D721Med (cell line): Measurements from ENCODE around the gene THBS4.

ENCODE experiments used
- DNase-seq: peaks from one replicate; pipeline ENCODE4 v3.0.0; 2011; ENCODE audit warnings: low spot score; ENCODE audit not compliant: insufficient read length
- FAIRE-seq: peaks from 2 replicates; lab custom pipeline; 2011; peaks lifted over from hg19 to GRCh38; lab: Jason Lieb, UNC
- TF ChIP-seq, protein P1 (sequence below): IDR thresholded peaks from 2 replicates; pipeline ENCODE4 v1.5.1; 2012; ENCODE audit warnings: mild to moderate bottlenecking, control low read depth; ENCODE audit not compliant: insufficient read depth; ENCODE audit errors: missing control alignments

The THBS4 gene

DNA sequence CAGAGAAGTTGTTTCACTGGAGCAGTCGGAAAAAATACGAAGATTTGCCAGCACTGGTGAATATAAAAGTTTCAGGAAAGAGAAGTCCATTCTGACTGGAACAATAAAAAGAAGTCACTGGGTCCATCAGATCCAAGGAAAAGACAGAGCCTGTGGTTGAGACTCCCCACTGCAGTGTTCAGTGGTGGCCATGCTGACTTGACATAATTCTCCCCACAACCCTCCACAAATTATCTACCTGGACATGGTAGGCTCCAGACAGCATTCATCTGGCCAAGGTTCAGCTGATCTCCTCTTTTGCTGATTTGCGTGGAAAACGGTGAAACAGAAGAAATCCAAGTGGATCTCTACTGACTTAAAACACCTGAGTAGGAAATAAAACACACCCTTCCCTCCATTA is 8.0 kb downstream of the THBS4 start:
- TF ChIP-seq, protein P1, sequence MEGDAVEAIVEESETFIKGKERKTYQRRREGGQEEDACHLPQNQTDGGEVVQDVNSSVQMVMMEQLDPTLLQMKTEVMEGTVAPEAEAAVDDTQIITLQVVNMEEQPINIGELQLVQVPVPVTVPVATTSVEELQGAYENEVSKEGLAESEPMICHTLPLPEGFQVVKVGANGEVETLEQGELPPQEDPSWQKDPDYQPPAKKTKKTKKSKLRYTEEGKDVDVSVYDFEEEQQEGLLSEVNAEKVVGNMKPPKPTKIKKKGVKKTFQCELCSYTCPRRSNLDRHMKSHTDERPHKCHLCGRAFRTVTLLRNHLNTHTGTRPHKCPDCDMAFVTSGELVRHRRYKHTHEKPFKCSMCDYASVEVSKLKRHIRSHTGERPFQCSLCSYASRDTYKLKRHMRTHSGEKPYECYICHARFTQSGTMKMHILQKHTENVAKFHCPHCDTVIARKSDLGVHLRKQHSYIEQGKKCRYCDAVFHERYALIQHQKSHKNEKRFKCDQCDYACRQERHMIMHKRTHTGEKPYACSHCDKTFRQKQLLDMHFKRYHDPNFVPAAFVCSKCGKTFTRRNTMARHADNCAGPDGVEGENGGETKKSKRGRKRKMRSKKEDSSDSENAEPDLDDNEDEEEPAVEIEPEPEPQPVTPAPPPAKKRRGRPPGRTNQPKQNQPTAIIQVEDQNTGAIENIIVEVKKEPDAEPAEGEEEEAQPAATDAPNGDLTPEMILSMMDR, result no peak
- FAIRE-seq (no peak), DNase-seq (no peak)

GRCh38 chr5:80048084-80048780 is 13.1 kb downstream of the THBS4 start:
- FAIRE-seq (no peak), DNase-seq (no peak)
- TF ChIP-seq, protein P1, result no peak

GRCh38 chr5:80052464-80052863 is 17.3 kb downstream of the THBS4 start:
- DNase-seq, result no peak
- no peak for FAIRE-seq

GRCh38 chr5:80054682-80055081 is 19.5 kb downstream of the THBS4 start:
- FAIRE-seq (no peak), DNase-seq (no peak)
- TF ChIP-seq, protein P1, result no peak

More at GRCh38 chr5:80052464-80052863, 17.3 kb downstream of the THBS4 start:
- TF ChIP-seq, protein P1, result no peak

- FAIRE-seq (no peak), DNase-seq (no peak)
- TF ChIP-seq, protein P1, result no peak
Measured at GRCh38 chr5:80055491-80056170, 20.5 kb downstream of the THBS4 start.

- TF ChIP-seq, protein P1, result no peak
- DNase-seq (no peak), FAIRE-seq (no peak)
Measured at GRCh38 chr5:80057099-80057498, 22.0 kb downstream of the THBS4 start.

- FAIRE-seq (no peak), DNase-seq (no peak)
- TF ChIP-seq, protein P1, result no peak
Measured at GRCh38 chr5:80057921-80058320, 22.8 kb downstream of the THBS4 start.
